Dedifferentiated amniotic fluid mesenchymal stem cell (primary cell): ENCODE results near the gene POLR1B.
"Not testable (repeated sequence)": the region's sequence is repeated elsewhere in the genome, so short reads cannot be mapped to it uniquely, and the experiment has no call there.

Experiments
- DNase-seq: peaks from one replicate; pipeline ENCODE4 v3.0.0-alpha.2; 2016; ENCODE audit errors: extremely low spot score

POLR1B gene

DNA sequence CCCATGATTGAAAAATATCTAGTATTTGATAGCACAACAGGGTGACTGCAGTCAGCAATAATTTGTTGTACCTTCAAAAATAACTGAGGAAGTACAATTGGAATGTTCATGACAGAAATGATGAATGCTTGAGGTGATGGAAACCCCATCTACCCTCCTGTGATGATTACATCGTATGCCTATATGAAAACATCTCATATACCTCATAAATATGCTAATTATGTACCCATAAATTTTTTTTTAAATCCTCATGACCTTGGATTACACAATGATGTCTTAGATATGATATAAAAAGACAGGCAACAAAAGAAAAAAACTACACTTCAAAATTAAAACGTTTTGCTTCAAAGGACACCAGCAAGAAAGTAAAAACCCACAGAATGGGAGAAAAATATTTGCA is 1.4 kb upstream of the POLR1B start:
- DNase-seq, result no peak

DNA sequence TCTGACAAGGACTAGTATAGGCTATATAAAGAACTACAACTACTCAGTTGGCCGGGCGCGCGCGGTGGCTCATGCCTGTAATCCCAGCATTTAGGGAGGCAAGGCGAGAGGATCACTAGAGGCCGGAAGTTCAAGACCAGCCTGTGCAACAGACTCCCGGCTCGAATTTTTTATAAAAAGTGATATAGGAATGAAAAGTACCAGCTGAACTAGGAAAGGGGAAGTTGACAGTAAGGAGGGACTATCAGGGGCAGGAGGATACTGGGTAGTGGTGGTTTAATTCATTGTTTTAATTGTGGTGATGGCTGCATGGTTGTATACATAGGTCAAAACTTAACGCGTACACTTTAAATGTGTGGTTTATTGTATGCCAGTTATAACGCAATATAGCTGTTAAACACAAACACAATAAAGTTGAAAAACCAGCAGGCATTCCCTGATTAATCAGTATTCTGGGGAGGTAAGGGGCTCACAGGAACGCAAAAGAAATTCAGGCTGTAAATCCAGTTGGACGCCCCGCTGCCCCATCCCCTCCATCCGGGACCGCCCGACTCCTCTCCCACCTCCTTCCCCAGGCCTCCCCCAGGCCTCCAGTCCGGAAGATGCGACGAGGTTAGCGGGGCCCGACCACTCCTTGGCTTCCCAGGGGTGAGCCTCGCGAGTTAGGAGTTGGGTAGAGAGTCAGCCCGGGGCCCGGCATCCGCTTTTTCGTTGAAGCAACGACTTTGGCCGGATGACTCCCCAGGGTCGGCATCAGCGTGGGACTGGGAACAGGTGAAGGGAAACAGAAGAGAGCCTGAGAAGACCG is 746 bp upstream of the POLR1B start:
- DNase-seq, result peak; percentile 36

DNA sequence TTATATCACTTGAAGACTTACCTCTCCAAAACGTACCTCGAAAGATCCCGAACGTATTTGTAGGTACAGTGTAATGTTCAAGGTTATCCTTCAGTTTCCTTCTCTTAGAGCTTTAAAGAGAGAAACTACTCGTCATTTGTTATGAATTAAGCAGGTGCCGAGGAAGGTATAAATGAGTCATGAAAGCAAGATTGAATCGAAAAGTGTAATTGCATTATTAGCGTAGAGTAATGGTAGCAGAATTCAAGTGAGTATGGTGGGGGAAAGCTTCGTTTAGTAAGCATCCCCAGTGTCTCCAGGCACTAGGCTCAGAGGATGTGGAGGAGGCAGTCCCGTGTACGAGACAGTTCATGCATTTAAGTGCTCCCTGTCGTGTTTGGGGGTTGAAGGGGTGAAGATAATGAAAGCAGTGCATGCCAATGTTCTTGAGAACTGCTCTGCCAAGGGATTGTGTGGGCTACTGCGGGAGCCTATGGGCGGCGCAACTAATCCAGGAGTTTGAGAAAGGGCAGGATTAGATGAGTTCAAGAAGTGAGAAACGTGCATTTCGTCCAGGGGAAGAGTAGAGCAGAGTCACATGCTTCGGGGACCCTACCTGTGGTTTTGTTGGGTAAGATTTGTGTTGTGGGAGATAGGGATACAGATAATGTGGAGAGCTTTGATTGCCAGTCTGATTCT is 858 bp downstream of the POLR1B start:
- no peak for DNase-seq

DNA sequence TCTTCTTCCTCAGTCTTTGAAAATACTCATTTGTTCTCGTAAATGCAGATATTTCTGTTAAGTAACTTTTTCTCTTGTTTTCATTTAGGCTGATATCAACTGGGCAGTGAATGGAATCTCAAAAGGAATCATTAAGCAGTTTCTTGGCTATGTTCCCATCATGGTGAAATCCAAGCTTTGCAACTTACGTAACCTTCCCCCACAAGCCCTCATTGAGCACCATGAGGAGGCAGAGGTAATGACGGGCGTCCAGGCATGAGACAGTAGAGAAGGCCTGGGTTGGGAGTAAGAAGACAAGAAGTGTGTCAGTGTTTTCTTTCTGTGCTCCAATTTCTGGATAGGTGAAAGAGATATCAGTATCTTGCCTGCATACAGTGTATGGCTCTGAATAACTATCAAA is 5.1 kb downstream of the POLR1B start:
- no peak for DNase-seq

DNA sequence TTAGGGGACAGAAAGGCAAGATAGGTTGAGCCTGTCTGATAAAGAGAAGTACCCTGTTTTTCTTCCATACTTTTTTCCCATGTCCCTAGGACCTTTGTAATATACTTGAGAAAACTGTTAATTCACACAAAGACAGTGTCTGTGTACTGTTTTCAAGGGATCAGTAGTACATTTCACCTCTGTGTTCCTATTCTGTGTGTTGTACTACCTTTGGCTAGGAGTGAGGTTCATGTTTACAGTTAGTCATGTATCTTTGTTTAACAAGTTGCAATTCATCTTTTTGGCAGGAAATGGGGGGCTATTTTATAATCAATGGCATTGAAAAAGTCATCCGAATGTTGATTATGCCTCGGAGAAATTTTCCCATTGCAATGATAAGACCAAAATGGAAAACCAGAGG is 6.7 kb downstream of the POLR1B start:
- no peak for DNase-seq

DNA sequence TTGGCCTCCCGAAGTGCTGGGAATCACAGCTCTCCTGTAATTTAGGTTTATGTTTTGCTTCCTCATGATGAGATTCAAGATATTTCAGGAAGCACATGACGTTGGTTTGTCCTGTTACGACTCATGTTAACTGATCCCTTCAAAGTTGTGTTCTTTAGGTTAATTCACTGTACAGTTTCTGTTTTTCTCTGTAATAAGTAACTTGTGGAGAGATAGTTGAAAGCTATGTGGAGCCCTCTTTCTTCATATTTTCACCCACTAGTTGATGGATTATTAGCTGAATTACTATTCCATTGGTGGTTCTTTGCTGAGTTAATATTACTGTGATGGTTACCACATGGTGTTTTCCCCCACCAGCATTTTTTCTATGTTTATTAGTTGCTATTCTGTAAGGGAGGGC is 23.8 kb downstream of the POLR1B start:
- DNase-seq, result no peak

DNA sequence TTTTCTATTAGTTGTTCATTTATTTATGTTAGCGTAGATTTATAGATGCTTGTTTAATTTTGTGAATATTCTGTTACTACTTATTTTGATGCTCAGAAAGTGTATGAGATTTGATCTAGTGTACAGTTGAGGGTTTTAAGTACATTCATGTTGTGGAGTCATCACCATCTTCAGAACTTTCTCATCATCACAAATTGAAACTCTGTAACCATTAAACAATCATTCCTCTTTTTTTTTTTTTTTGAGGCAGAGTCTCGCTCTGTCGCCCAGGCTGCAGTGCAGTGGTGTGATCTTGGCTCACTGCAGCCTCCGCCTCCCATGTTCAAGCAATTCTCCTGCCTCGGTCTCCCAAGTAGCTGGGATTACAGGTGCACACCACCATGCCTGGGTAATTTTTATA is 24.2 kb downstream of the POLR1B start:
- DNase-seq, result not testable (repeated sequence)

DNA sequence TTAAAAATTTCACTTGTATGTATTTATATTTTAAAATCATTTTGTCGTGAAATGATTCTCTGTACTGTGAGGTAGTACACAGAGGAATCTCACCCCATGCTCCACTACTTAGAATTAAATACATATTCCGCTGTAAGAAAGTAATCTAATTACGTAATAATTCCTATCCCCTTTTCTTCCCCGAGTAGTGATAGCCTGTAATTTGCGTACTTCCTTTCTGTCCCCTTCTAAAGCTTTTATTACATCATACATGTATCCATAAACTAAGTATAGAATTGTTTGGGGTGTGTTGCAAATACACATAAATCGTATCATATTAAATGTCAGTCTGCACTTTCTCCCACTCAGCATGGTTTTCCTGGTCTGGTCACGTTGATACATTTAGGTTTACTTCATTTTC is 29.7 kb downstream of the POLR1B start:
- no peak for DNase-seq

DNA sequence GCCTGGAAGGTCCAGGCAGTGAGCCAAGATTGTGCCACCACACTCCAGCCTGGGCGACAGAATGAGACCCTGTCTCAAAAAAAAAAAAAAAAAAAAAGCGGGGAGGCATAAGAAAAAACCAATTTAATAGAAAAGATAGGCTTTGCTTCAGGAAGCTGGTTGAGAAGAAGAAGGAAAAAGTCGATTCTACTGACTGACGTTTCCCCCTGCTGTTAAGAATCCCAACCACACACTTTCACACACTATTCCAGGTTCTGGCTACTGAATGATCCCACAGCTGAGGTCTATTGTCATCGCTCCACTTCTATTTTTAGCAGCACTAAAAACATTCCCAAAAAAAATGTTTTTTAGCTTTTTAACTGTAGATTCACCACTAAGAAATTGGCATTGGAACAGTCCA is 35.5 kb downstream of the POLR1B start:
- no peak for DNase-seq

DNA sequence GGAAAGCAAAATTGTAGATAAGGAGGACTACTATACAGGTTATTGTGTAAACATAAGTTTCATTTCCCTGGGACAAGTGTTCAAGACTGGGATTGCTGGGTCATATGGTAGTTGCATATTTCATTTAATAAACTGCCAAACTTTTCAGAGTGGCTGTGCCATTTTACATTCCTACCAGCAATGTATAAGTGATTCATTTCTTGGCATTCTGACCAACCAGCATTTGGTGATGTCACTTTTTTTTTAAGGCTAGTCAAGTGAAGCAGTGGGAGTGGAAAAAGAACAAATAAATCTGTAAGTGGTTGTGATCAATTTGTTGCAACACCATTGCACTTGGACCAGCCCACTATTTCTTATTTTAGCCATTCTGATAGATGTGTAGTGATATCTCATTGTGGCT is 37.0 kb downstream of the POLR1B start:
- DNase-seq, result peak; percentile 94

DNA sequence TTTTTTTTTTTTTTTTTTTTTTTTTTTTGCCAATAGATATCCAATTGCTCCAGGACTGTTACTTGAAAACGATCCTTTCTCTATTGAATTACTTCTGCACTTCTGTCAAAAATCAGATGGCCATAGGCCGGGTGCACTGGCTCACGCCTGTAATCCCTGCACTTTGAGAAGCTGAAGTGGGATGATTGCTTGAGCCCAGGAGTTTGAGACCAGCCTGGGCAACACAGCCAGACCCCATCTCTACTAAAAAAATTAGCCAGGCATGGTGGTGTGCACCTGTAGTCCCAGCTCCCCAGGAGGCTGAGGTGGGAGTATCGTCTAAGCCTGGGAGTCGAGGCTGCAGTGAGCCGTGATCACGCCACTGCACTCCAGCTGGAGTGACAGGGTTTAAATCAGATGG is 37.8 kb downstream of the POLR1B start:
- DNase-seq, result no peak

DNA sequence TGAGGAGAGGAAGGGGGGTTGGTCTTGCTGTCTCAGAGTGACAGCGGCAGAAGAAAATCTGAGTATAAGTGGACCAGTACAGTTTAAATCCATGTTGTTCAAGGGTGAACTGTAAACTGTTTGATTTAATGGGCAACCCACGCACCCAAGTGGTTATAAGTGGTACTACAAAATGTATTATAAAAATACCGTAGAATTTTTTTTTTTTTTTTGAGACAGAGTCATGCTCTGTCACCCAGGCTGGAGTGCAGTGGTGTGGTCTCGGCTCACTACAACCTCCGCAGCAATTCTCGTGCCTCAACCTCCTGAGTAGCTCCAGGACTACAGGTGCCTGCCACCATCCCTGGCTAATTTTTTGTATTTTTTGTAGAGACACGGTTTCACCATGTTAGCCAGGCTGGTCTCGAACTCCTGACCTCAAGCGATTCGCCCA is 40.1 kb downstream of the POLR1B start:
- peak; percentile 82 for DNase-seq

DNA sequence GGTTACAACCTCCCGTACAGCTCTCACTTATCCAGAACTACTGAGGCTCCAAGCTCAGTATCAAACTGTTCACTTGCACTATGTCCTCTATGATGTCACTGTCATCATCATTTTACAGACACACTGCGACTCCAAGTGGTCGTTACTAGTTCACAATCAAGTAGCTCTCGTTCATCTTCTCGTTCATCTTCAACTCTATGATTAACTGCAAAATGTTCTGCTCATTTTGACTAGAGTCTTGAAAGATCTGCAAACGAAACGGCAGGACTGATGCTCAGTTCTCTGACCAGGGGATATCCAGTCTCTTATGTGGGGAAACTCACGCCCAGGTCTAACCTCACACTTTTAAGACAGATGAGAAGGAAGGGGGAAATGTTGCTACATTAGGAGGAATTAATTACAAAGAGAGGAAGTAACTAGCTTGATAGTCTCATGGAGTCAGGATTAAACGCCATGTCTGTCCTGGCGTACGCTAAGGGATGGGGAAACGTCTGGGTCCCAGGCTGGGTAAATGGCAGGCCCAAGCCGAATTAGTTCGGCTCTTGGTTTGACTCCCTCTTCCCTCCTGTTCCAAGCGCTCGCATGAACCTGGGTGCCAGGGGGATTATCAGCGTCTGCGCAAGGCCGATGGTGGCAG is 41.4 kb downstream of the POLR1B start:
- no peak for DNase-seq

DNA sequence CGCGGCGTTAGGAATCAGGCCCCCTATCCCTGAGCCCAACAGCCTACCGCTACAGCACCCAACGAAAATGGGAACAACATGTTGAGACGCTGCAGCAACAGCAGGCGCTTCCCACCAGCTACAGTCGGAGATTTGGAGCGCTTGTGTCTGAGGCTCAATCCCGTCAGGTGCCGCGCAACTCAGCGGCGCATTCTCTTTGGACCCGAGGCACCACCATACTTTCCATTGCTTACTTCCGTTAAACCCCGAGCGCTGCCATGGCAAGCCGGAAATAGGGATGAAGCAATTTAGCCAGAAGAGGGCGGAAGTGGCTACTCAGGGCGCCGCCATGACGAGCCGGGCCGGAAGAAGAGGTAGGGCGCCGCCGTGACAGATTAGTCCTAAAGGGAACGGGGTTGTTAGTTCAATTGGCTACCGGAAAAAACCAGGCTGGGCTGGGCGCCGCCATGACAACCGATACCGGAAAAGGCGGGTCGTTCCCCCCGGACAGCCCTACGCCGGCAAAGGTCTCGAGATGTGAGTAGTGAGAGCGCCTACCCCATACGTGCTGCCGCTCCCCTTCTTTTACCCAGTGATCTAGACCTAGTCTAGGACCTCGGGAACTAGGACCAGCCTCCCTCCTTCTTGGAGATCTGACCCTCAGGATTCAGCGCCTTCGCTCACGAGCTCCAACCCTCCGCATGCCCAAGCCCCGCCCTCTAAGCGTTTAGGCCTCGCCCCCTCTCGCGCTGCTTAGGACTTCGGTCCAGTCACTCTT is 42.0 kb downstream of the POLR1B start, which contains the start of gene CHCHD5:
Gene CHCHD5, plus strand, starts transcription at position 476 of the 757 bp plus-strand sequence. Its CDS starts 39 bp downstream, at position 515.
- DNase-seq, result peak; percentile 95

DNA sequence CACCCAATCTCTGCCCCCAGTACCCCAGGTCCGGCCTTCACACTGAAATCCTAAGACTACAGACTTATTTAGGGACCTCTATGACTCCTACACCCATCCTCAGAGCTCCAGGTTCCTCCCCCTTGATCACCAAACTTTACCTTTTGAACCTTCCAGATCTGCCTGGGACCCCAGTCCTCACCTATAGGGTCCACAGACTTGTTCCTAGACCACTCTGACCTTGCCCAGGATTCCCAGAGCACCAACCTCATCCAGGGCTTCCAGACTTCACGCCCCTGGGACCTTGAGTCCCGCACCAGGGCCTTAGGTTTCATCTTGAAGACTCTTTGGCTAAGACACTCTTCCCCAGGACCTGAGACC is 42.6 kb downstream of the POLR1B start:
- DNase-seq, result no peak

DNA sequence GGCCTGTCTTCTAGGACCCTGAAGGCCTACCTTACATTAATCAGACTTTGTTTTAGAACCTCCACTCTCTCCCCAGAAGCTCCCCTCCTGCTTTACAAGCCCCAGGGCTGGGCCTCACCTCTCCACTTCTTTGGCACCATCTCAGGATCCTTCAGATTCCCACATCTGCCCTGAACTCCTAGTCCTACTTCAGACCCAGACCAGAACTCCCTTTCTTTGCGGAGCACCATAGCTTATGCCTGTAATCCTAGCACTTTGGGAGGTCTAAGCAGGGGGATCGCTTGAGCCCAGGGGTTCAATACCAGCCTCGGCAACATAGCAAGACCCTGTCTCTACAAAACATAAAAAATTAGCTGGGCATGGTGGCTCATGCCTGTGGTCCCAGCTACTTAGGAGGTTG is 43.1 kb downstream of the POLR1B start:
- no peak for DNase-seq

DNA sequence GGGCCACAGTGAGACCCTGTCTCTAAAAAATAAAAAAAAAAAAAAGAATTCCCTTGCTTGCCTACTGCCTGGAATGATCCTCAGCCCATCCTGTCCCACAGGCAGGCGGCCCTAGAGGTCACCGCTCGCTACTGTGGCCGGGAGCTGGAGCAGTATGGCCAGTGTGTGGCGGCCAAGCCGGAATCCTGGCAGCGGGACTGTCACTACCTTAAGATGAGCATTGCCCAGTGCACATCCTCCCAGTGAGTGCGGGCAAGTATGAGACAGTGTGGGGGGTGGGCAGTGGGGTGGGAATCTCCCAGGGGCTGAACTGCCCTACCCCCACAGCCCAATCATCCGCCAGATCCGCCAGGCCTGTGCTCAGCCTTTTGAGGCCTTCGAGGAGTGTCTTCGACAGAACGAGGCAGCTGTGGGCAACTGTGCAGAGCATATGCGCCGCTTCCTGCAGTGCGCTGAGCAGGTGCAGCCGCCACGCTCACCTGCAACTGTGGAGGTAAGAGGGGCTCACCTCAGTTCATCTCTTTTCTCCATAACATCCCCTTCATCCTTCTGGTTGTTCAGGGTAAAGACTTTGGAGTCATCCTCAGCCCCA is 43.7 kb downstream of the POLR1B start:
- no peak for DNase-seq

DNA sequence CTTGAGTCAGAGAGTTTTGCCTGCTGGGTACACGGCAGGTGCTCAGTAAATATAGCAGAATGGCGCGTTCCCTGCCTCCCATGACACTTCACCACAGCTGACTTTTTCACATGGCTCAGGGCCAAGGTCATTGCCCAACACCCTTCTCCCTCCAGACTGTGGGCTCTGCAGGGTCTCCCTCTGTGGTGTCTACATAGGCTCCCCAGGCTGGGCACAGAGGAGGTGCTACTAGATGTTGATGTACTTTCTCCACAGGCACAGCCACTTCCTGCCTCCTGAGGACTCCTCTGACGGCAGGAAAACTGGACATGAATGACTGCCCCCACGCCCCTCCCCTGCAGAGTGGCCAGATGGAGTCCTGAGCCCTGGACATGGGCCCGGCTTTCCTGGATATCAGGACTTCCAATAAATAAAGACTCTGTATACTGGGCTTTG is 46.4 kb downstream of the POLR1B start:
- no peak for DNase-seq

DNA sequence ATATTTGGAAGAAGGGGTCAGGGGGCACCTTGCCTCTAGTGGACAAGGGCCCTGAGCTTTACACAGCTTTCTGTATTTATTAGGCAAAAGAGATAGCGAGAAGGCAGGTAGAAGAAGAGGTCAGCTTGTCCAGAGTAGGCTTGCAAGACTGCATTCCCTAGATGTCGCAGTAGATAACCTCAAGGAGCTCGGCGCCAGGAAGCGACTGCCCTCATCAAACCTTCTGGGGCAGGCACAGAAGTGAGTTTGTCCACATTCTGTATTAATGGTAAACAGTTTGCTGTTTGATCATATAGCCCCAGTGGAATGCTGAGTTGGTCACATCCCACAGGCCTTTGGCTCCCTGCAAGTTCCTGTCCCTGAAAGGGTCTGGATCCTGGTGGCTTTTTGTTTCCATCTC is 49.1 kb downstream of the POLR1B start:
- DNase-seq, result no peak

DNA sequence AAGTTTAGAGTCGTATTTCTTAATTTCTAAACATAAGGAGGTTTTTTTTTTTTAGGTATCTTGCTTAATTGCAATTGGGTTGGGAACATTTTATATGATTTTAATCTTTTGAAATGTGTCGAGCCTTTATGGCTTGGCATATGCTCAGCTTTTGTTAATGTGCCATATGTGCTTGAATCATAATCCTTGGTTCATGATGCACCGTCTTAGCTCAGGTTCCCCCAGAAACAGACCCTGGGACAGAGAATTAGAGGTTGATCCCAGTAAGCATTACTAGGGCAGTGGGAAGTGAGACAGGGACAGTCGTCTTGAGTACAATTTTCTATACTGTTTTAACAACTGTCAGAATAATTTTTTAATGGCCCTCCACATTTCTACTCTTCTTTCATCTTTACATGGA is 51.5 kb downstream of the POLR1B start:
- DNase-seq, result no peak

DNA sequence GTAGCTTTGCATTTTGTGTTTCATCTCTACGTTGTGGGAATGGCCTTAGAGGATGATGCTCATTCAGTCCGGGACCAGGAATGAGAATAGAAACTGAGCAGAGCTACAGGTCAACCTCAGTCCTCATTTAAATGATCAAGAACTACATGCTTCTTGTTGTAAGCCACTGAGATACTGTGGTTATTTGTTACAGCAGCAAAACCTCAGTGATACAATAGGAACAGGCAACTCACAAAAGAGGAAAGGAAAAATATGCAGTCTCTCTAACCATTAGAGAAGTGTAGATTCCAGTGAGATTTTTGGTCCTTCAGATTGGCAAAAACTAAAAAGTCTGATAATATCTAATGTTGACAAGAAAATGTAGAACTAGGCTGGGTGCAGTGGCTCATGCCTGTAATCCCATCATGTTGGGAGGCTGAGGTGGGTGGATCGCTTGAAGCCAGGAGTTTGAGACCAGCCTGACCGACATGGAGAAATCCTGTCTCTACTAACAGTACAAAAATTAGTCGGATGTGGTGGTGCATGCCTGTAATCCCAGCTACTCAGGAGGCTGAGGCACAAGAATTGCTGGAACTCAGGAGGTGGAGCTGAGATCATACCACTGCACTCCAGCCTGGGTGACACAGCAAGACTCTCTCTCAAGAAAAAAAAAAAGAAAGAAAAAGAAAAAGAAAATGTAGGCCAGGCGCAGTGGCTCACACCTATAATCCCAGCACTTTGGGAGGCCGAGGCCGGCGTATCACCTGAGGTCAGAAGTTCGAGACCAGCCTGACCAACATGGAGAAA is 55.5 kb downstream of the POLR1B start:
- no peak for DNase-seq
